Keratinocyte (primary cell): ENCODE measurements around the gene AFG1L.

Experiments
- EZH2 ChIP-seq: IDR thresholded peaks from one replicate; pipeline ENCODE4 v1.6.1; 2012; ENCODE audit warnings: inconsistent platforms, mild to moderate bottlenecking, low read length, moderate library complexity
- TF ChIP-seq, protein P1 (sequence below), 3 experiments: IDR thresholded peaks in 1 of 3; conservative IDR thresholded peaks in 1 of 3; optimal IDR thresholded peaks in 1 of 3; 2 replicates in 2 of 3; 3 replicates in 1 of 3; pipeline versions ENCODE3 to v1.5.1; 2011; ENCODE audit warnings: low read length in 3 of 3, mild to moderate bottlenecking in 3 of 3, moderate library complexity in 2 of 3, control low read depth in 1 of 3, inconsistent platforms in 1 of 3; ENCODE audit not compliant: insufficient read depth in 2 of 3; ENCODE audit errors: extremely low read depth in 1 of 3

DNA sequence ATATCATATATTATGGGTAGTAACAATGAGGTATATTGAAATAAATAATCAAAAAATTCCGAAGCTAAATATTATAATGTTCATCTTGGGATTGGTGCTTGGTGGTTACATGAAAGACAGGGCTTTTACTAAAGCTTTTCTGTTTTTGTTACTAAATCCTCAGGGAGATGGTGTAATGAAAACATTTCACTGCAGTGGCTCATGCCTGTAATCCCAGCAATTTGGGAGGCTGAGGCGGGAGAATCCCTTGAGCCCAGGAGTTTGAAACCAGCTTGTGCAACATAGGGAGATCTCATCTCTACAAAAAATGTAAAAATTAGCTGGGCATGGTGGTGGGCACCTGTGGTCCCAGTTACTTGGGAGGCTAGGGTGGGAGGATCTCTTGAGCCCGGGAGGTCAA is 42.9 kb downstream of the AFG1L start:
- TF ChIP-seq, protein P1, sequence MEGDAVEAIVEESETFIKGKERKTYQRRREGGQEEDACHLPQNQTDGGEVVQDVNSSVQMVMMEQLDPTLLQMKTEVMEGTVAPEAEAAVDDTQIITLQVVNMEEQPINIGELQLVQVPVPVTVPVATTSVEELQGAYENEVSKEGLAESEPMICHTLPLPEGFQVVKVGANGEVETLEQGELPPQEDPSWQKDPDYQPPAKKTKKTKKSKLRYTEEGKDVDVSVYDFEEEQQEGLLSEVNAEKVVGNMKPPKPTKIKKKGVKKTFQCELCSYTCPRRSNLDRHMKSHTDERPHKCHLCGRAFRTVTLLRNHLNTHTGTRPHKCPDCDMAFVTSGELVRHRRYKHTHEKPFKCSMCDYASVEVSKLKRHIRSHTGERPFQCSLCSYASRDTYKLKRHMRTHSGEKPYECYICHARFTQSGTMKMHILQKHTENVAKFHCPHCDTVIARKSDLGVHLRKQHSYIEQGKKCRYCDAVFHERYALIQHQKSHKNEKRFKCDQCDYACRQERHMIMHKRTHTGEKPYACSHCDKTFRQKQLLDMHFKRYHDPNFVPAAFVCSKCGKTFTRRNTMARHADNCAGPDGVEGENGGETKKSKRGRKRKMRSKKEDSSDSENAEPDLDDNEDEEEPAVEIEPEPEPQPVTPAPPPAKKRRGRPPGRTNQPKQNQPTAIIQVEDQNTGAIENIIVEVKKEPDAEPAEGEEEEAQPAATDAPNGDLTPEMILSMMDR (optimal IDR thresholded peaks at IDR 0.05 in 1 of 3, IDR thresholded peaks at IDR 0.05 in 1 of 3, conservative IDR thresholded peaks at IDR 0.05 in 1 of 3; ENCODE audit: extremely low read depth in 1 of 3, insufficient read depth in 2 of 3, low read length in 3 of 3), result no peak
- TF ChIP-seq EZH2, result no peak
